Measurements from ENCODE around the gene RIF1. TPM values are rescaled to one million over a fixed set of nuclear protein-coding genes. Genes with fewer than 3 reads are reported as not detected.

The RIF1 gene
- total and polyA plus RNA-seq, 2 donors from 2014 or later, result 2.4 to 36.8 TPM

DNA sequence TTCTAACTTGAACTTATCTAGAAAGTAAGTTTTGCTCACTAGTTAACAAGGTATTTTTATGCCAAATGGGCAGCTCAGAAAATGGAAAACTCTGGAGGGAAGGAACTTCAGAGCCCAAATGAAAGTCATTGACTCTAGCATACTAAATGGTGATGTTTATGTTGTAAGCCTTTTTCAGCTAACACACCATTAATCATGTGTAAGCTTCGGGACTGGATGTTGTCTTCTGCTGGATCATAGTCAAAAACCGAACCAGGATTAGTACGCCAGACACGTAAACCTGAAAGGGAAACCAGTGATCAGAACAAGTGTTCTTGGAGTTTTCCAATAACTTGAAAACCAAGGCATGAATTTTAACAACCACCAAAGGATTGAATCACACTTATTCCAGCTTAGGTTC is 81.8 kb downstream of the RIF1 start:
- H3K27me3 ChIP-seq (ENCODE audit: control insufficient read depth, insufficient read depth, low read length), result no peaks in the 10 kb centered on the region
- H3K36me3 ChIP-seq (ENCODE audit: control insufficient read depth in 2 of 3, insufficient read depth in 3 of 3, low read length in 3 of 3), result no peaks in the 10 kb centered on the region
- H3K27ac ChIP-seq (ENCODE audit: low read depth in 2 of 2, low read length in 2 of 2), result no peak overlapping the region
- TF ChIP-seq CTCF (IDR thresholded peaks at IDR 0.05; ENCODE audit: borderline replicate concordance, extremely low read depth, insufficient read depth), result no peak
- no peaks in the 10 kb centered on the region for H3K4me1 ChIP-seq (ENCODE audit: control insufficient read depth in 2 of 3, insufficient read depth in 2 of 3, low read depth in 1 of 3, low read length in 3 of 3)
- DNase-seq (no peak), FAIRE-seq (no peak)
- no peaks in the 10 kb centered on the region for H3K9me3 ChIP-seq (ENCODE audit: control insufficient read depth in 2 of 3, insufficient read depth in 1 of 3, low read length in 3 of 3)
- H3K9ac ChIP-seq (ENCODE audit: low read length in 3 of 3), result no peak overlapping the region
- intact Hi-C loops (cut with DNase I), result no loop called here
- no peak overlapping the region for H3K4me3 ChIP-seq (ENCODE audit: low read length in 3 of 3)

DNA sequence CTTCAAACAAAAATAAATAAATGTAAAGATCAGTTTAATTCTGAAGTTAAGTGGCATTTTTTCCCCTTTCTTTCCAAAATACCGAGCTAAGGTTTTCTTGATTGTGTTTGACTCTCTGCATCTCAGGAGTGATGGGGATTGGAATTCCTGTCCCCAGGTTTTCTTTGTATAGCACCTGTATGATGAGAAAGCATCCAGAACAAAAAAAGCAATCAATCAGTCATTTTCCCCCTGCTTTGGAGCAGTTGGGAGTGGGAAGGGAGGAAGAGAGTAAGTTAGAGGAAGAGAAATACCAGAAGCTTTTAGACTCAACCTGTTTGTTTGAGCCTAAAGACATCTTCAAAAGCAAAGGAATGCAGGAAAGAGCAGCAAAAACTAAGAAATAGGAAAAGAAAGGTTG is 88.5 kb downstream of the RIF1 start:
- H3K4me1 ChIP-seq (ENCODE audit: control insufficient read depth in 2 of 3, insufficient read depth in 2 of 3, low read depth in 1 of 3, low read length in 3 of 3), result no peaks in the 10 kb centered on the region
- TF ChIP-seq CTCF (IDR thresholded peaks at IDR 0.05; ENCODE audit: borderline replicate concordance, extremely low read depth, insufficient read depth), result no peak
- no peaks in the 10 kb centered on the region for H3K36me3 ChIP-seq (ENCODE audit: control insufficient read depth in 2 of 3, insufficient read depth in 3 of 3, low read length in 3 of 3)
- H3K9me3 ChIP-seq (ENCODE audit: control insufficient read depth in 2 of 3, insufficient read depth in 1 of 3, low read length in 3 of 3), result no peaks in the 10 kb centered on the region
- FAIRE-seq, result no peak
- no peak for DNase-seq
- H3K27me3 ChIP-seq (ENCODE audit: control insufficient read depth, insufficient read depth, low read length), result no peaks in the 10 kb centered on the region
- no peak overlapping the region for H3K9ac ChIP-seq (ENCODE audit: low read length in 3 of 3)
- intact Hi-C loops (cut with DNase I), result no loop called here
- H3K4me3 ChIP-seq (ENCODE audit: low read length in 3 of 3), result no peak overlapping the region
- H3K27ac ChIP-seq (ENCODE audit: low read depth in 2 of 2, low read length in 2 of 2), result no peak overlapping the region

DNA sequence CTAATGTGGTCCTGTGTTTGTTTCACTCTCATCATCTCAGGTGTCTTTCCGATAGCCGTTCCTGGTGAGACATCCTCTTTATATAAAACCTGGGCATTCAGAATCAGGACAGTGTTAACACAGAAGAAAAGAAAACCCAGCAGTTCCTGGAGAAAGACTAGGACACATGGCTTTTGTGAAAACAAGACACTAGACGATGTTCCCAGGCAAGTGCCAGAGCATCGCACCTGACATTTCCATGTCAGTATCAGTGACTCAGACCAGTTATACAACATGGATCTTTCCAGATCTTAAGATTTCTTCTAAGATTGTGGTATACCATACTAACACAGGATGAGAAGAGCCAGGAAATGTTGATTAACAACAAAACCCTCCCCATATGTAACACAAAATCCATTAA is 96.5 kb downstream of the RIF1 start:
- H3K9me3 ChIP-seq (ENCODE audit: control insufficient read depth in 2 of 3, insufficient read depth in 1 of 3, low read length in 3 of 3), result no peaks in the 10 kb centered on the region
- no peaks in the 10 kb centered on the region for H3K36me3 ChIP-seq (ENCODE audit: control insufficient read depth in 2 of 3, insufficient read depth in 3 of 3, low read length in 3 of 3)
- FAIRE-seq (no peak), DNase-seq (no peak)
- H3K4me1 ChIP-seq (ENCODE audit: control insufficient read depth in 2 of 3, insufficient read depth in 2 of 3, low read depth in 1 of 3, low read length in 3 of 3), result no peaks in the 10 kb centered on the region
- H3K27ac ChIP-seq (ENCODE audit: low read depth in 2 of 2, low read length in 2 of 2), result no peak overlapping the region
- no peak overlapping the region for H3K4me3 ChIP-seq (ENCODE audit: low read length in 3 of 3)
- H3K9ac ChIP-seq (ENCODE audit: low read length in 3 of 3), result no peak overlapping the region
- intact Hi-C loops (cut with DNase I), result no loop called here
- H3K27me3 ChIP-seq (ENCODE audit: control insufficient read depth, insufficient read depth, low read length), result no peaks in the 10 kb centered on the region
- TF ChIP-seq CTCF (IDR thresholded peaks at IDR 0.05; ENCODE audit: borderline replicate concordance, extremely low read depth, insufficient read depth), result no peak

GRCh38 chr2:151508519-151508918 is 98.8 kb downstream of the RIF1 start:
- Histone ChIP-seq H3K9ac (ENCODE audit: low read length in 3 of 3) (no peak overlapping the region), H3K27ac (ENCODE audit: low read depth in 2 of 2, low read length in 2 of 2) (no peak overlapping the region), H3K4me1 (ENCODE audit: control insufficient read depth in 2 of 3, insufficient read depth in 2 of 3, low read depth in 1 of 3, low read length in 3 of 3) (no peaks in the 10 kb centered on the region), H3K4me3 (ENCODE audit: low read length in 3 of 3) (no peak overlapping the region), H3K36me3 (ENCODE audit: control insufficient read depth in 2 of 3, insufficient read depth in 3 of 3, low read length in 3 of 3) (no peaks in the 10 kb centered on the region), H3K27me3 (ENCODE audit: control insufficient read depth, insufficient read depth, low read length) (no peaks in the 10 kb centered on the region), H3K9me3 (ENCODE audit: control insufficient read depth in 2 of 3, insufficient read depth in 1 of 3, low read length in 3 of 3) (no peaks in the 10 kb centered on the region)
- no peak for TF ChIP-seq CTCF (IDR thresholded peaks at IDR 0.05; ENCODE audit: borderline replicate concordance, extremely low read depth, insufficient read depth)
- no peak for FAIRE-seq
- intact Hi-C loops (cut with DNase I), result no loop called here
- no peak for DNase-seq

All from kidney (tissue), 14 donors.